CD4-positive, alpha-beta T cell (primary cell): ENCODE measurements around the gene CRAMP1. TPM values are rescaled to one million over a fixed set of nuclear protein-coding genes. Genes with fewer than 3 reads are reported as not detected.

Source experiments
- ATAC-seq: fragments of 200-7000 bp; cut with Tn5 transposase; one replicate; pipeline ENCODE4 v1.10.0; 2022; ENCODE audit warnings: mild to moderate bottlenecking; ENCODE audit not compliant: poor library complexity
- CTCF ChIA-PET: fragments of 350-600 bp; sonication (Branson Sonifier 250); formaldehyde crosslinking; loops from one replicate; lab custom pipeline; 2021; ENCODE audit warnings: antibody characterized with exemption, inconsistent platforms; lab: Charles Lee
- POLR2A ChIA-PET: fragments of 350-600 bp; sonication (Branson Sonifier 250); formaldehyde crosslinking; loops from one replicate; lab custom pipeline; 2021; ENCODE audit warnings: antibody characterized with exemption, inconsistent platforms; lab: Charles Lee
- DNase-seq, 14 experiments: peaks; one replicate each; pipeline ENCODE4 v3.0.0-alpha.2; 2013 to 2020; ENCODE audit warnings: mixed read lengths in 2 of 14
- H3K27ac ChIP-seq, 2 donors: one replicate each; pipeline versions ENCODE4 v1.5.1 to v1.7.0; 2013; ENCODE audit warnings: low read length in 2 of 2, low read depth in 1 of 2, mild to moderate bottlenecking in 1 of 2
- H3K27me3 ChIP-seq, 2 experiments: 1 replicate in 1 of 2; 2 replicates in 1 of 2; pipeline versions ENCODE4 v1.6.1 to v1.7.0; 2013; ENCODE audit warnings: low read length in 2 of 2, control low read depth in 1 of 2, mild to moderate bottlenecking in 1 of 2, moderate library complexity in 1 of 2; ENCODE audit not compliant: insufficient read depth in 2 of 2, control insufficient read depth in 1 of 2
- H3K36me3 ChIP-seq: one replicate; pipeline ENCODE4 v1.6.1; 2013; ENCODE audit warnings: low read length, control low read depth; ENCODE audit not compliant: insufficient read depth
- H3K4me1 ChIP-seq: one replicate; pipeline ENCODE4 v1.6.1; 2013; ENCODE audit warnings: low read length, control low read depth; ENCODE audit not compliant: insufficient read depth
- H3K4me3 ChIP-seq: one replicate; pipeline ENCODE4 v1.5.1; 2013; ENCODE audit warnings: mild to moderate bottlenecking, low read length, moderate library complexity
- H3K9me3 ChIP-seq, 2 experiments: 1 replicate in 1 of 2; 2 replicates in 1 of 2; pipeline versions ENCODE4 v1.6.1 to v1.7.0; 2013; ENCODE audit warnings: low read length in 2 of 2, mild to moderate bottlenecking in 2 of 2, control low read depth in 1 of 2, moderate library complexity in 1 of 2; ENCODE audit not compliant: control insufficient read depth in 1 of 2, insufficient read depth in 1 of 2
- H3K27ac Mint-ChIP-seq: one replicate; pipeline ENCODE4 v1.8.0; 2020; ENCODE audit warnings: mixed read lengths
- H3K27me3 Mint-ChIP-seq: one replicate; pipeline ENCODE4 v1.8.0; 2021; ENCODE audit warnings: mixed read lengths
- H3K36me3 Mint-ChIP-seq: one replicate; pipeline ENCODE4 v1.8.0; 2021; ENCODE audit warnings: low read depth, mixed read lengths
- H3K4me1 Mint-ChIP-seq: one replicate; pipeline ENCODE4 v1.8.0; 2021; ENCODE audit warnings: low read depth, mixed read lengths
- H3K4me3 Mint-ChIP-seq: one replicate; pipeline ENCODE4 v1.8.0; 2020; ENCODE audit warnings: mild to moderate bottlenecking, mixed read lengths
- H3K9me3 Mint-ChIP-seq: one replicate; pipeline ENCODE4 v1.8.0; 2020; ENCODE audit warnings: mixed read lengths
- CTCF ChIP-seq: fragments of 200-600 bp; IDR thresholded peaks from one replicate; pipeline ENCODE4 v1.8.0; 2022; ENCODE audit warnings: antibody characterized with exemption, mild to moderate bottlenecking
- intact Hi-C, 2 experiments: fragments of 100-400 bp; cut with DNase I in 1 of 2; cut with micrococcal nuclease in 1 of 2; formaldehyde crosslinking; loops; one replicate each; pipeline versions ENCODE4 v1.15.1 to v1.9.0; 2023 to 2025; cut with DNase I, micrococcal nuclease
- total RNA-seq, 174 experiments: library from RNA in 2 of 174; stranded (reverse) in 2 of 174; gene quantifications; one replicate each; pipeline ENCODE4 v1.2.3 and lab custom pipeline; 2021 to 2026

The CRAMP1 gene
- total RNA-seq, 2 experiments from 2014 or later: 14.1 to 15.2 TPM

GRCh38 chr16:1634541-1634940, 22.4 kb downstream of the CRAMP1 start:
- DNase-seq (no peak), ATAC-seq (no peak)
- no peaks in the 10 kb centered on the region for H3K4me1 ChIP-seq
- POLR2A ChIA-PET: no interaction called here
- no peak overlapping the region for H3K4me3 Mint-ChIP-seq
- no peak overlapping the region for H3K27ac ChIP-seq
- H3K4me3 ChIP-seq: no peak overlapping the region
- TF ChIP-seq CTCF: no peak
- H3K4me1 Mint-ChIP-seq: no peaks in the 10 kb centered on the region
- peaks cover 71% of the 10 kb centered on the region for H3K36me3 Mint-ChIP-seq
- H3K27ac Mint-ChIP-seq: no peak overlapping the region
- no peaks in the 10 kb centered on the region for H3K27me3 Mint-ChIP-seq
- CTCF ChIA-PET: no interaction called here
- peaks cover 73% of the 10 kb centered on the region for H3K36me3 ChIP-seq
- H3K9me3 Mint-ChIP-seq: no peaks in the 10 kb centered on the region
- no peaks in the 10 kb centered on the region for H3K9me3 ChIP-seq
- intact Hi-C loops: no loop called here
- no peaks in the 10 kb centered on the region for H3K27me3 ChIP-seq

GRCh38 chr16:1635070-1635469, 22.9 kb downstream of the CRAMP1 start:
- DNase-seq (no peak), ATAC-seq (no peak)
- Histone ChIP-seq H3K27ac (no peak overlapping the region), H3K4me3 (no peak overlapping the region), H3K4me1 (no peaks in the 10 kb centered on the region), H3K9me3 (no peaks in the 10 kb centered on the region), H3K27me3 (no peaks in the 10 kb centered on the region), H3K36me3 (peaks cover 72% of the 10 kb centered on the region)
- H3K9me3 Mint-ChIP-seq: no peaks in the 10 kb centered on the region
- no peaks in the 10 kb centered on the region for H3K4me1 Mint-ChIP-seq
- intact Hi-C loops: no loop called here
- H3K36me3 Mint-ChIP-seq: peaks cover 72% of the 10 kb centered on the region
- TF ChIP-seq CTCF: no peak
- H3K4me3 Mint-ChIP-seq: no peak overlapping the region
- ChIA-PET POLR2A (no interaction called here), CTCF (no interaction called here)
- no peaks in the 10 kb centered on the region for H3K27me3 Mint-ChIP-seq
- no peak overlapping the region for H3K27ac Mint-ChIP-seq

GRCh38 chr16:1637526-1637925, 25.4 kb downstream of the CRAMP1 start:
- H3K4me3 Mint-ChIP-seq: no peak overlapping the region
- H3K4me3 ChIP-seq: no peak overlapping the region
- ChIA-PET POLR2A (no interaction called here), CTCF (no interaction called here)
- H3K27ac ChIP-seq: no peak overlapping the region
- H3K27me3 ChIP-seq: no peaks in the 10 kb centered on the region
- H3K27me3 Mint-ChIP-seq: no peaks in the 10 kb centered on the region
- no peaks in the 10 kb centered on the region for H3K9me3 Mint-ChIP-seq
- ATAC-seq (no peak), DNase-seq (peak in 1 of 14 experiments; percentile 40)
- intact Hi-C loops: no loop called here
- no peak for TF ChIP-seq CTCF
- H3K9me3 ChIP-seq: no peaks in the 10 kb centered on the region
- H3K36me3 Mint-ChIP-seq: peaks cover 80% of the 10 kb centered on the region
- H3K36me3 ChIP-seq: peaks cover 78% of the 10 kb centered on the region
- no peaks in the 10 kb centered on the region for H3K4me1 ChIP-seq
- no peaks in the 10 kb centered on the region for H3K4me1 Mint-ChIP-seq
- H3K27ac Mint-ChIP-seq: no peak overlapping the region
